ENCODE results near the gene RPP25L. TPM values are rescaled to one million over a fixed set of nuclear protein-coding genes. Genes with fewer than 3 reads are reported as not detected.

The RPP25L gene
- total and polyA plus RNA-seq, 9 of the 15 experiments (the other 6 are each of a cell fraction or from before 2014, with no cell fraction given) = 16.3 to 43.7 (median 29.0) TPM

DNA sequence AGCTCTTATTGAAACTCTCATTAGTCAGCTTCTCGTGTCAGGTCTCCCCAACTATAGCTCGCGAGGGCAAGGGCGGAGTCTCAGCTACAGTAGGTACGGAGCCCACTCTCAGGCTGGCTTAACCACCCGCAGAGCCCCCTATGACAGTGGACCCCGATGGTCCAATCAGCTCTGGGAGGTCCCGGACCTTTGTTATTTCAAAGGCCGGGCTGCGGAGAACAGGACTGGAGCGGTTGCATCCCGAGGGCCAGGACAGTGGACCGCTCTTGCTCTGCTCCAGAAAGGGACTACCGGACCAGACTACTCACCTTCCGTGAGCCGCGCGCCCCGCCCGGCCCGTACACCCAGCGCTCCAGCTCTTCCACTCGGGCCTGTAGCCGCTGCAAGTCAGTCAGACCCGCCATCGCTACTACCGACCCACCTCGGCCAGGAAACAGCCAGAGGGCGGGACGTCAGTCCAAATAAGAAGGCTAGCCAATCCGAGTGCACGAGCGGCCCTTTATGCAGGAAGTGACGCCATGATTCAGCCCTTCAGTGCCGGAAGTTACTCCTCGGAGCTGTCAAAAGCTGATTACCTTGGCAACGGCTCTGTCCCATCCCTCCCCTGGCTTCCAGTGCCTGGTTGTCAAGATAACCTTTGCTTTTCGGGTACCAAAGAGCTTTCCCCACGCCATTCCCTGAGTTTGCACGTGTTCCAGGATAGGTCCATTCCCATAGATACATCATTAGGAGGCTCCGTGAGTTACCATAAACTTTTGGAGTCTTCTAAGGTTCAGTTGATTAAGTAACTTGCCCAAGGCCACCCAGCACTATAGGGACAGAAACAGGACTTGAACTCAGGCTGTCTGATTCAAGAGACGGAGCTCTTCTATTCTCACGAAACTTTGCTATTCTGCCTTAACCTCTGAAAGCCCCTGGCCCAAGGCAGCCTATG is 8.4 kb upstream of the RPP25L start, which contains the start of gene DCTN3 (continued):
- TF ChIP-seq, protein P1, sequence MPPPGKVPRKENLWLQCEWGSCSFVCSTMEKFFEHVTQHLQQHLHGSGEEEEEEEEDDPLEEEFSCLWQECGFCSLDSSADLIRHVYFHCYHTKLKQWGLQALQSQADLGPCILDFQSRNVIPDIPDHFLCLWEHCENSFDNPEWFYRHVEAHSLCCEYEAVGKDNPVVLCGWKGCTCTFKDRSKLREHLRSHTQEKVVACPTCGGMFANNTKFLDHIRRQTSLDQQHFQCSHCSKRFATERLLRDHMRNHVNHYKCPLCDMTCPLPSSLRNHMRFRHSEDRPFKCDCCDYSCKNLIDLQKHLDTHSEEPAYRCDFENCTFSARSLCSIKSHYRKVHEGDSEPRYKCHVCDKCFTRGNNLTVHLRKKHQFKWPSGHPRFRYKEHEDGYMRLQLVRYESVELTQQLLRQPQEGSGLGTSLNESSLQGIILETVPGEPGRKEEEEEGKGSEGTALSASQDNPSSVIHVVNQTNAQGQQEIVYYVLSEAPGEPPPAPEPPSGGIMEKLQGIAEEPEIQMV (tag; conservative IDR thresholded peaks at IDR 0.05; ENCODE audit: low read depth) = no peak
- TF ChIP-seq CC2D1A (IDR thresholded peaks at IDR 0.05) = no peak
- TF ChIP-seq, protein P2, sequence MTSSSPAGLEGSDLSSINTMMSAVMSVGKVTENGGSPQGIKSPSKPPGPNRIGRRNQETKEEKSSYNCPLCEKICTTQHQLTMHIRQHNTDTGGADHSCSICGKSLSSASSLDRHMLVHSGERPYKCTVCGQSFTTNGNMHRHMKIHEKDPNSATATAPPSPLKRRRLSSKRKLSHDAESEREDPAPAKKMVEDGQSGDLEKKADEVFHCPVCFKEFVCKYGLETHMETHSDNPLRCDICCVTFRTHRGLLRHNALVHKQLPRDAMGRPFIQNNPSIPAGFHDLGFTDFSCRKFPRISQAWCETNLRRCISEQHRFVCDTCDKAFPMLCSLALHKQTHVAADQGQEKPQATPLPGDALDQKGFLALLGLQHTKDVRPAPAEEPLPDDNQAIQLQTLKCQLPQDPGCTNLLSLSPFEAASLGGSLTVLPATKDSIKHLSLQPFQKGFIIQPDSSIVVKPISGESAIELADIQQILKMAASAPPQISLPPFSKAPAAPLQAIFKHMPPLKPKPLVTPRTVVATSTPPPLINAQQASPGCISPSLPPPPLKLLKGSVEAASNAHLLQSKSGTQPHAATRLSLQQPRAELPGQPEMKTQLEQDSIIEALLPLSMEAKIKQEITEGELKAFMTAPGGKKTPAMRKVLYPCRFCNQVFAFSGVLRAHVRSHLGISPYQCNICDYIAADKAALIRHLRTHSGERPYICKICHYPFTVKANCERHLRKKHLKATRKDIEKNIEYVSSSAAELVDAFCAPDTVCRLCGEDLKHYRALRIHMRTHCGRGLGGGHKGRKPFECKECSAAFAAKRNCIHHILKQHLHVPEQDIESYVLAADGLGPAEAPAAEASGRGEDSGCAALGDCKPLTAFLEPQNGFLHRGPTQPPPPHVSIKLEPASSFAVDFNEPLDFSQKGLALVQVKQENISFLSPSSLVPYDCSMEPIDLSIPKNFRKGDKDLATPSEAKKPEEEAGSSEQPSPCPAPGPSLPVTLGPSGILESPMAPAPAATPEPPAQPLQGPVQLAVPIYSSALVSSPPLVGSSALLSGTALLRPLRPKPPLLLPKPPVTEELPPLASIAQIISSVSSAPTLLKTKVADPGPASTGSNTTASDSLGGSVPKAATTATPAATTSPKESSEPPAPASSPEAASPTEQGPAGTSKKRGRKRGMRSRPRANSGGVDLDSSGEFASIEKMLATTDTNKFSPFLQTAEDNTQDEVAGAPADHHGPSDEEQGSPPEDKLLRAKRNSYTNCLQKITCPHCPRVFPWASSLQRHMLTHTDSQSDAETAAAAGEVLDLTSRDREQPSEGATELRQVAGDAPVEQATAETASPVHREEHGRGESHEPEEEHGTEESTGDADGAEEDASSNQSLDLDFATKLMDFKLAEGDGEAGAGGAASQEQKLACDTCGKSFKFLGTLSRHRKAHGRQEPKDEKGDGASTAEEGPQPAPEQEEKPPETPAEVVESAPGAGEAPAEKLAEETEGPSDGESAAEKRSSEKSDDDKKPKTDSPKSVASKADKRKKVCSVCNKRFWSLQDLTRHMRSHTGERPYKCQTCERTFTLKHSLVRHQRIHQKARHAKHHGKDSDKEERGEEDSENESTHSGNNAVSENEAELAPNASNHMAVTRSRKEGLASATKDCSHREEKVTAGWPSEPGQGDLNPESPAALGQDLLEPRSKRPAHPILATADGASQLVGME (CRISPR knock-in tag; IDR thresholded peaks at IDR 0.05) = no peak
- no peak for TF ChIP-seq MED1 (CRISPR knock-in tag; IDR thresholded peaks at IDR 0.05; ENCODE audit: borderline replicate concordance)
- no peak for TF ChIP-seq CHD1 (IDR thresholded peaks at IDR 0.05; ENCODE audit: low read length)
- TF ChIP-seq HNRNPL (IDR thresholded peaks at IDR 0.05; ENCODE audit: low read depth, low read length) = no peak
- TF ChIP-seq, protein P3, sequence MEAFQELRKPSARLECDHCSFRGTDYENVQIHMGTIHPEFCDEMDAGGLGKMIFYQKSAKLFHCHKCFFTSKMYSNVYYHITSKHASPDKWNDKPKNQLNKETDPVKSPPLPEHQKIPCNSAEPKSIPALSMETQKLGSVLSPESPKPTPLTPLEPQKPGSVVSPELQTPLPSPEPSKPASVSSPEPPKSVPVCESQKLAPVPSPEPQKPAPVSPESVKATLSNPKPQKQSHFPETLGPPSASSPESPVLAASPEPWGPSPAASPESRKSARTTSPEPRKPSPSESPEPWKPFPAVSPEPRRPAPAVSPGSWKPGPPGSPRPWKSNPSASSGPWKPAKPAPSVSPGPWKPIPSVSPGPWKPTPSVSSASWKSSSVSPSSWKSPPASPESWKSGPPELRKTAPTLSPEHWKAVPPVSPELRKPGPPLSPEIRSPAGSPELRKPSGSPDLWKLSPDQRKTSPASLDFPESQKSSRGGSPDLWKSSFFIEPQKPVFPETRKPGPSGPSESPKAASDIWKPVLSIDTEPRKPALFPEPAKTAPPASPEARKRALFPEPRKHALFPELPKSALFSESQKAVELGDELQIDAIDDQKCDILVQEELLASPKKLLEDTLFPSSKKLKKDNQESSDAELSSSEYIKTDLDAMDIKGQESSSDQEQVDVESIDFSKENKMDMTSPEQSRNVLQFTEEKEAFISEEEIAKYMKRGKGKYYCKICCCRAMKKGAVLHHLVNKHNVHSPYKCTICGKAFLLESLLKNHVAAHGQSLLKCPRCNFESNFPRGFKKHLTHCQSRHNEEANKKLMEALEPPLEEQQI (IDR thresholded peaks at IDR 0.05) = no peak
- no peak for TF ChIP-seq SMC3 (conservative IDR thresholded peaks at IDR 0.05; ENCODE audit: insufficient read depth, low read depth, low read length)
- TF ChIP-seq RBM25 (IDR thresholded peaks at IDR 0.05; ENCODE audit: low read depth, low read length, severe bottlenecking) = peak; percentile 33
- no peak for TF ChIP-seq TBL1XR1 (IDR thresholded peaks at IDR 0.05; ENCODE audit: low read length in 2 of 2)
- TF ChIP-seq HMG20A (CRISPR knock-in tag; conservative IDR thresholded peaks at IDR 0.05) = no peak
- no peak for TF ChIP-seq TRIM24 (IDR thresholded peaks at IDR 0.05)
- no peak for TF ChIP-seq SETDB1 (IDR thresholded peaks at IDR 0.05; ENCODE audit: low read length)
- TF ChIP-seq, protein P4, sequence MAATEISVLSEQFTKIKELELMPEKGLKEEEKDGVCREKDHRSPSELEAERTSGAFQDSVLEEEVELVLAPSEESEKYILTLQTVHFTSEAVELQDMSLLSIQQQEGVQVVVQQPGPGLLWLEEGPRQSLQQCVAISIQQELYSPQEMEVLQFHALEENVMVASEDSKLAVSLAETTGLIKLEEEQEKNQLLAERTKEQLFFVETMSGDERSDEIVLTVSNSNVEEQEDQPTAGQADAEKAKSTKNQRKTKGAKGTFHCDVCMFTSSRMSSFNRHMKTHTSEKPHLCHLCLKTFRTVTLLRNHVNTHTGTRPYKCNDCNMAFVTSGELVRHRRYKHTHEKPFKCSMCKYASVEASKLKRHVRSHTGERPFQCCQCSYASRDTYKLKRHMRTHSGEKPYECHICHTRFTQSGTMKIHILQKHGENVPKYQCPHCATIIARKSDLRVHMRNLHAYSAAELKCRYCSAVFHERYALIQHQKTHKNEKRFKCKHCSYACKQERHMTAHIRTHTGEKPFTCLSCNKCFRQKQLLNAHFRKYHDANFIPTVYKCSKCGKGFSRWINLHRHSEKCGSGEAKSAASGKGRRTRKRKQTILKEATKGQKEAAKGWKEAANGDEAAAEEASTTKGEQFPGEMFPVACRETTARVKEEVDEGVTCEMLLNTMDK (IDR thresholded peaks at IDR 0.05; ENCODE audit: borderline replicate concordance, insufficient read depth, low read depth, low read length, poor library complexity, severe bottlenecking) = no peak
- no peak for TF ChIP-seq ESRRB (CRISPR knock-in tag; IDR thresholded peaks at IDR 0.05; ENCODE audit: borderline replicate concordance)

All from K562 (cell line).